ENCODE results near the gene RPL27. TPM values are rescaled to one million over a fixed set of nuclear protein-coding genes. Genes with fewer than 3 reads are reported as not detected.

RPL27 gene
- total RNA-seq, 1 donor: 1,876 TPM

- no peak overlapping the region for H3K4me3 ChIP-seq (ENCODE audit: low read depth, low read length)
- no peak for TF ChIP-seq CTCF (IDR thresholded peaks at IDR 0.05; ENCODE audit: insufficient read depth, low read length)
- no peak for DNase-seq (ENCODE audit: low read depth)
Measured at GRCh38 chr17:43040655-43041054, 42.4 kb downstream of the RPL27 start.

GRCh38 chr17:43042025-43042628 is 43.9 kb downstream of the RPL27 start:
- DNase-seq (ENCODE audit: low read depth): no peak

GRCh38 chr17:43043307-43043706 is 45.1 kb downstream of the RPL27 start:
- peak; percentile 10 for DNase-seq (ENCODE audit: low read depth)
- no peak overlapping the region for H3K4me3 ChIP-seq (ENCODE audit: low read depth, low read length)
- TF ChIP-seq CTCF (IDR thresholded peaks at IDR 0.05; ENCODE audit: insufficient read depth, low read length): no peak

More at GRCh38 chr17:43042025-43042628, 43.9 kb downstream of the RPL27 start:
- H3K4me3 ChIP-seq (ENCODE audit: low read depth, low read length): no peak overlapping the region
- no peak for TF ChIP-seq CTCF (IDR thresholded peaks at IDR 0.05; ENCODE audit: insufficient read depth, low read length)

- no peak overlapping the region for H3K4me3 ChIP-seq (ENCODE audit: low read depth, low read length)
- DNase-seq (ENCODE audit: low read depth): no peak
- TF ChIP-seq CTCF (IDR thresholded peaks at IDR 0.05; ENCODE audit: insufficient read depth, low read length): no peak
Measured at GRCh38 chr17:43044024-43044423, 45.8 kb downstream of the RPL27 start.

- no peak for DNase-seq (ENCODE audit: low read depth)
- no peak overlapping the region for H3K4me3 ChIP-seq (ENCODE audit: low read depth, low read length)
- TF ChIP-seq CTCF (IDR thresholded peaks at IDR 0.05; ENCODE audit: insufficient read depth, low read length): no peak
Measured at GRCh38 chr17:43051969-43052368, 53.8 kb downstream of the RPL27 start.

Small RNAs within 50 kb of the gene (small RNA-seq; reads per million reads assigned to genes)
- not detected for gene AARSD1

Other genes with a start within 250 kb of the RPL27 start
- 0.27 and 4.8 TPM in 2 replicates for gene RAMP2, start 237.2 kb upstream of the RPL27 start, total RNA-seq (ENCODE audit: low replicate concordance)
- 4.2 and 57.2 TPM in 2 replicates for gene VPS25, start 225.0 kb upstream of the RPL27 start, total RNA-seq (ENCODE audit: low replicate concordance)
- gene WNK4, start 217.8 kb upstream of the RPL27 start, total RNA-seq (ENCODE audit: low replicate concordance): 0.45 and 3.5 TPM in 2 replicates
- 40.8 and 67.5 TPM in 2 replicates for gene COA3, start 199.7 kb upstream of the RPL27 start, total RNA-seq (ENCODE audit: low replicate concordance)
- 0.54 TPM in 1 of 2 replicates, not detected in the other for gene CNTD1, start 199.6 kb upstream of the RPL27 start, total RNA-seq (ENCODE audit: low replicate concordance)
- gene BECN1, start 174.1 kb upstream of the RPL27 start, total RNA-seq (ENCODE audit: low replicate concordance): 72.6 and 99.3 TPM in 2 replicates
- gene PSME3, start 165.0 kb upstream of the RPL27 start, total RNA-seq (ENCODE audit: low replicate concordance): 86.3 and 101 TPM in 2 replicates
- 0.25 and 0.72 TPM in 2 replicates for gene AOC2, start 153.8 kb upstream of the RPL27 start, total RNA-seq (ENCODE audit: low replicate concordance)
- gene AOC3, start 147.2 kb upstream of the RPL27 start, total RNA-seq (ENCODE audit: low replicate concordance): under 0.01 and 0.08 TPM in 2 replicates
- not detected in 2 replicates for gene G6PC1, start 97.6 kb upstream of the RPL27 start, total RNA-seq (ENCODE audit: low replicate concordance)
- gene AARSD1, start 34.0 kb upstream of the RPL27 start, total RNA-seq (ENCODE audit: low replicate concordance): 18.9 and 20.0 TPM in 2 replicates
- 0.18 and 0.65 TPM in 2 replicates for gene PTGES3L, start 18.3 kb upstream of the RPL27 start, total RNA-seq (ENCODE audit: low replicate concordance)
- 7.7 and 12.1 TPM in 2 replicates for gene RUNDC1, start 17.9 kb upstream of the RPL27 start, total RNA-seq (ENCODE audit: low replicate concordance)
- 34.7 and 43.0 TPM in 2 replicates for gene IFI35, start 8.4 kb downstream of the RPL27 start, total RNA-seq (ENCODE audit: low replicate concordance)
- gene VAT1, start 24.0 kb downstream of the RPL27 start, total RNA-seq (ENCODE audit: low replicate concordance): 435 and 461 TPM in 2 replicates
- gene RND2, start 26.8 kb downstream of the RPL27 start, total RNA-seq (ENCODE audit: low replicate concordance): 0.45 and 0.98 TPM in 2 replicates
- 13.0 and 44.6 TPM in 2 replicates for gene BRCA1, start 126.9 kb downstream of the RPL27 start, total RNA-seq (ENCODE audit: low replicate concordance)
- gene NBR1, start 172.8 kb downstream of the RPL27 start, total RNA-seq (ENCODE audit: low replicate concordance): 63.2 and 111 TPM in 2 replicates
- 4.3 and 7.2 TPM in 2 replicates for gene TMEM106A, start 213.5 kb downstream of the RPL27 start, total RNA-seq (ENCODE audit: low replicate concordance)
- not detected in 2 replicates for gene CCDC200, start 230.2 kb downstream of the RPL27 start, total RNA-seq (ENCODE audit: low replicate concordance)
- not detected in 2 replicates for gene RNU2-1, start 235.6 kb downstream of the RPL27 start, total RNA-seq (ENCODE audit: low replicate concordance)